Measurements from ENCODE around the gene KIF5B.
A peak's percentile ranks its signal among the peaks of the same experiment; 100 is the strongest.

The KIF5B gene

GRCh38 chr10:32059472-32059871 lies 3.2 kb upstream of the KIF5B start:
- Histone ChIP-seq H2AFZ (ENCODE audit: low read length) (no peak overlapping the region), H3F3A (ENCODE audit: low read depth) (no peaks in the 10 kb centered on the region), H3K9me3 (ENCODE audit: insufficient read depth, low read depth, low read length) (no peaks in the 10 kb centered on the region), H4K20me1 (ENCODE audit: insufficient read depth, low read length, poor library complexity, severe bottlenecking) (peaks cover 15% of the 10 kb centered on the region), H3K4me1 (ENCODE audit: insufficient read depth, low read length, poor library complexity, severe bottlenecking) (peaks cover 10% of the 10 kb centered on the region), H3K4me3 (ENCODE audit: low read length, poor library complexity, severe bottlenecking) (no peak overlapping the region), H3K36me3 (ENCODE audit: insufficient read depth, low read length) (no peaks in the 10 kb centered on the region), H3K9ac (ENCODE audit: low read depth, low read length, poor library complexity, severe bottlenecking) (no peak overlapping the region), H3K4me2 (ENCODE audit: low read depth, low read length, poor library complexity, severe bottlenecking) (no peak overlapping the region), H3K9me2 (replicated peaks; ENCODE audit: low read depth, low read length) (no peaks in the 10 kb centered on the region), H3K79me2 (ENCODE audit: insufficient read depth, low read length) (peaks cover 28% of the 10 kb centered on the region), H3K27me3 (ENCODE audit: insufficient read depth, low read length, poor library complexity, severe bottlenecking) (no peaks in the 10 kb centered on the region)
- no peak for TF ChIP-seq EZH2phosphoT487 (IDR thresholded peaks at IDR 0.05; ENCODE audit: borderline replicate concordance)
- TF ChIP-seq CTCF (conservative IDR thresholded peaks at IDR 0.05; ENCODE audit: low read length), result no peak

GRCh38 chr10:32057036-32057372 lies 779 bp upstream of the KIF5B start:
- H2AFZ ChIP-seq (ENCODE audit: low read length), result peak overlapping the region; percentile 100
- H3K79me2 ChIP-seq (ENCODE audit: insufficient read depth, low read length), result peaks cover 53% of the 10 kb centered on the region
- H3K9ac ChIP-seq (ENCODE audit: low read depth, low read length, poor library complexity, severe bottlenecking), result peak overlapping the region; percentile 94
- peaks cover 39% of the 10 kb centered on the region for H4K20me1 ChIP-seq (ENCODE audit: insufficient read depth, low read length, poor library complexity, severe bottlenecking)
- no peaks in the 10 kb centered on the region for H3K27me3 ChIP-seq (ENCODE audit: insufficient read depth, low read length, poor library complexity, severe bottlenecking)
- peaks cover 23% of the 10 kb centered on the region for H3K4me1 ChIP-seq (ENCODE audit: insufficient read depth, low read length, poor library complexity, severe bottlenecking)
- TF ChIP-seq EZH2phosphoT487 (IDR thresholded peaks at IDR 0.05; ENCODE audit: borderline replicate concordance), result no peak
- no peak for TF ChIP-seq CTCF (conservative IDR thresholded peaks at IDR 0.05; ENCODE audit: low read length)
- H3K4me2 ChIP-seq (ENCODE audit: low read depth, low read length, poor library complexity, severe bottlenecking), result peak overlapping the region; percentile 88
- no peaks in the 10 kb centered on the region for H3F3A ChIP-seq (ENCODE audit: low read depth)
- H3K9me3 ChIP-seq (ENCODE audit: insufficient read depth, low read depth, low read length), result no peaks in the 10 kb centered on the region
- H3K4me3 ChIP-seq (ENCODE audit: low read length, poor library complexity, severe bottlenecking), result peak overlapping the region; percentile 92
- H3K9me2 ChIP-seq (replicated peaks; ENCODE audit: low read depth, low read length), result no peaks in the 10 kb centered on the region
- H3K36me3 ChIP-seq (ENCODE audit: insufficient read depth, low read length), result no peaks in the 10 kb centered on the region

- peaks cover 53% of the 10 kb centered on the region for H4K20me1 ChIP-seq (ENCODE audit: insufficient read depth, low read length, poor library complexity, severe bottlenecking)
- no peaks in the 10 kb centered on the region for H3K9me3 ChIP-seq (ENCODE audit: insufficient read depth, low read depth, low read length)
- H3K4me3 ChIP-seq (ENCODE audit: low read length, poor library complexity, severe bottlenecking), result peak overlapping the region; percentile 92
- no peaks in the 10 kb centered on the region for H3K9me2 ChIP-seq (replicated peaks; ENCODE audit: low read depth, low read length)
- no peaks in the 10 kb centered on the region for H3K27me3 ChIP-seq (ENCODE audit: insufficient read depth, low read length, poor library complexity, severe bottlenecking)
- peak overlapping the region; percentile 90 for H3K4me2 ChIP-seq (ENCODE audit: low read depth, low read length, poor library complexity, severe bottlenecking)
- H3K79me2 ChIP-seq (ENCODE audit: insufficient read depth, low read length), result peaks cover 67% of the 10 kb centered on the region
- no peaks in the 10 kb centered on the region for H3K36me3 ChIP-seq (ENCODE audit: insufficient read depth, low read length)
- TF ChIP-seq EZH2phosphoT487 (IDR thresholded peaks at IDR 0.05; ENCODE audit: borderline replicate concordance), result no peak
- TF ChIP-seq CTCF (conservative IDR thresholded peaks at IDR 0.05; ENCODE audit: low read length), result 0 out of 2 replicates have a peak, but pooled peaks have one; percentile 9
- peak overlapping the region; percentile 100 for H2AFZ ChIP-seq (ENCODE audit: low read length)
- H3K9ac ChIP-seq (ENCODE audit: low read depth, low read length, poor library complexity, severe bottlenecking), result peak overlapping the region; percentile 94
- no peaks in the 10 kb centered on the region for H3F3A ChIP-seq (ENCODE audit: low read depth)
- peaks cover 31% of the 10 kb centered on the region for H3K4me1 ChIP-seq (ENCODE audit: insufficient read depth, low read length, poor library complexity, severe bottlenecking)
Measured at GRCh38 chr10:32055478-32056135, 618 bp downstream of the KIF5B start.
